CD4-positive, alpha-beta T cell treated with Interleukin-1 beta for 1 hour (primary cell): ENCODE data around the gene SRGAP1.
"Not testable (repeated sequence)": the region's sequence is repeated elsewhere in the genome, so short reads cannot be mapped to it uniquely, and the experiment has no call there.

Source experiments
- DNase-seq, 2 donors: peaks; one replicate each; pipeline ENCODE4 v3.0.0-alpha.2; 2020 to 2022

SRGAP1 gene

DNA sequence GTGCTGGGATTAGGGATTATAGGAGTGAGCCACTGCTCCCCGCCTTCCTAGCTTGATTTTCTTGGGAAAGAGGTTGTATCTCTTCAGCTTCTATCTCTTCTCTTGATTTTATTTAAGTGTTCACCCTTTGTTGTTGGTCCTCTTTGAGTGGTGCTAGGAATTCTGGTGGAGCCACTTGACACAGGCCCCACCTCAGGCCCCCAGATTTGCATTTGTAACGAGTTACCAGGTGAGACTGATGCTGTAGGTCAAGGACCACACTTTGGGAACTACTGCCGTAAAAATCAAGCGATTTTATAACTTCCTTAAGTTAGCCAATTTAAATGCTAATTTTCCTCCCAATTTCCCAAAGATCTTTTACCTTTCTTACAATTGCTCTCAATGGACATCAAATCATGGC lies 26.3 kb downstream of the SRGAP1 start:
- DNase-seq, result no peak

DNA sequence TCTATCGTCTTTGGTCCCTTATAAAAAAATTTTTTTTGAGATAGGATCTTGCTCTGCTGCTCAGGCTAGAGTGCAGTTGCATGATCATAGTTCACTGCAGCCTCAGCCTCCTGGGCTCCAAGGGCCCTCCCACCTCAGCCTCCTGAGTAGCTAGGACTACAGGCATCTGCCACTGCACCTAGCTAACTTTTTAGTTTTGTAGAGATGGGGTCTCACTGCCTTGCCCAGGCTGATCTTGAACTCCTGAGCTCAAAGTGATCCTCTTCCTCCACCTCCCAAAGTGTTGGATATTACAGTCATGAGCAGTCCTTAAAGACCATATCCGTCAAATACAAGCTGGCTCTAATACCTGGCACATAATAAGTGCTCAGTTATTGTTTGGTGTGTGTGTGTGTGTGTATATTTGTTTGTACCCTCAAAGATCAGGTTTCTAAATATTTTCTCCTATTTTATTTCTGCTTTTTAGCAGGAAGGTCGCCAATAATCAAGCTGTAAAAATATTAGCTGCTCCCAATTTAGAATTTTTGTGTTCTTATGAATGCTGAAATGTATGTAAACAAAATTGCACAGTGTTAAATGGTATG lies 30.5 kb downstream of the SRGAP1 start:
- DNase-seq, result no peak

DNA sequence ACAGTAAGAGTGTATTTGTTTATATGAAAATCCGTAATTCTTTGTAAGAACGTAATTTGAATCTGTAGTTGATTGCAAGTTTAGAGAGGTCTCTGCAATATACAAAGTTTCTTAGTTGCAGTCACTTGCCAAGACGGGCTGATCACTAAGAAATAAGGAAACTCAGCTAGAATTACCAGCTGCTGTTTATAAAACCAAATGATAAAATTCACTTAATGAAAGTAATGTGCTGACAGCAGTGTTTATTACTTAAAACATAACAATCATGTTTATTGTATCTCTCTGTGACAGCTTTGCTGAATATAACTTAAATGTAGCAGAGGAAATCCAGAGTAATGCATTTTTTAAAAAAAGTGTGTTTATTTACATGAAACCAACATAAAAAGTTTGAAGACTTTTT lies 31.2 kb downstream of the SRGAP1 start:
- no peak for DNase-seq

- DNase-seq, result no peak
Measured at GRCh38 chr12:63876980-63877379, 32.5 kb downstream of the SRGAP1 start.

DNA sequence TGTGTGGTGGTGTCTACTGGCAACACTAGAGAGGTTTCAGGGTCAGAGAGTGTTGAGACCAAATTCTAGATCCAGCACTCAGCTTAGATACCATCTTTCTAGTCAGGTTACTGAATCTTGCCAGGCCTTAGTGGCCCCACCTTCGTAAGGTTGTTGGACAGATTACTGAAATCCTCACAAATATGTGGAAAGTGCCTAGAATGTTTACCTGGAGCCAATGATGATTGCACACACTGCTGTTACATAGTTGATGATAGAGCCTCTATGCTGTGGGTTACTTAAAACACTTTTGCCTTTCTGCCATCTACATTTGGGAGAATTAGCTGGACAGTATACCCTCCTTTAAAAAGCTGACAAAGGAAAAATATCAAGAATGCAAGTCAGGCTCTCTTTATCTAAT lies 33.2 kb downstream of the SRGAP1 start:
- DNase-seq, result no peak

DNA sequence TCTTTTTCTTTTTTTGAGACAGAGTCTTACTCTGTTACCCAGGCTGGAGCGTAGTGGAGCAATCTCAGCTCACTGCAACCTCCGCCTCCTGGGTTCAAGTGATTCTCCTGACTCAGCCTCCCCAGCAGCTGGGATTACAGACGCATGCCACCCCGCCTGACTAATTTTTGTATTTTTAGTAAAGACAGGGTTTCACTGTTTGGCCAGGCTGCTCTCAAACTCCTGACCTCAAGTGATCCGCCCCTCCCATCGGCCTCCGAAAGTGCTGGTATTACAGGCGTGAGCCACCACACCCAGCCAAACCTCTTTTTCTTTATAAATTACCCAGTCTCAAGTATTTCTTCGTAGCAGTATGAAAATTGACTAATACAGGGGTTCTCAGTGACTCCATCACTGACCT lies 35.7 kb downstream of the SRGAP1 start:
- not testable (repeated sequence) for DNase-seq

- no peak for DNase-seq
Measured at GRCh38 chr12:63880742-63881263, 36.3 kb downstream of the SRGAP1 start.

DNA sequence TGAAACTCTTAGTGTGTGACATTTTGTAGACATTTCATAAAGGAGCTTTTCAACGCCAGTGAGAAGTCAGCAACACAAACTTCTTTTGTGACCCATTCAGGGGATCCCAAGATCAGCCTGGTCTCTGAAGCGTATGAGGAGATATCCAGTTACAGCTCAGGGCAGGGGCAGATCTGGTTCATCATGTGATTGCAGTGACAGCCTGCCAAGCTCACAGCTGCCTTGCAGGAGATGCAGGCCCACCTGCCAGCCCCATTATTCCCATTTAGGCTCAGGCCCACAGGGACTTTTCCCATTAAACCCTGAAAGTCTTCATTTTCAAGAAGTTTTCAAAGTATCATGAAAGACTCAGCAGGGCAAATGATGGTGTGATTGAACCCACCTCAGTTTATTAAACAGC lies 38.3 kb downstream of the SRGAP1 start:
- no peak for DNase-seq

GRCh38 chr12:63885401-63885800 lies 40.9 kb downstream of the SRGAP1 start:
- DNase-seq, result no peak

DNA sequence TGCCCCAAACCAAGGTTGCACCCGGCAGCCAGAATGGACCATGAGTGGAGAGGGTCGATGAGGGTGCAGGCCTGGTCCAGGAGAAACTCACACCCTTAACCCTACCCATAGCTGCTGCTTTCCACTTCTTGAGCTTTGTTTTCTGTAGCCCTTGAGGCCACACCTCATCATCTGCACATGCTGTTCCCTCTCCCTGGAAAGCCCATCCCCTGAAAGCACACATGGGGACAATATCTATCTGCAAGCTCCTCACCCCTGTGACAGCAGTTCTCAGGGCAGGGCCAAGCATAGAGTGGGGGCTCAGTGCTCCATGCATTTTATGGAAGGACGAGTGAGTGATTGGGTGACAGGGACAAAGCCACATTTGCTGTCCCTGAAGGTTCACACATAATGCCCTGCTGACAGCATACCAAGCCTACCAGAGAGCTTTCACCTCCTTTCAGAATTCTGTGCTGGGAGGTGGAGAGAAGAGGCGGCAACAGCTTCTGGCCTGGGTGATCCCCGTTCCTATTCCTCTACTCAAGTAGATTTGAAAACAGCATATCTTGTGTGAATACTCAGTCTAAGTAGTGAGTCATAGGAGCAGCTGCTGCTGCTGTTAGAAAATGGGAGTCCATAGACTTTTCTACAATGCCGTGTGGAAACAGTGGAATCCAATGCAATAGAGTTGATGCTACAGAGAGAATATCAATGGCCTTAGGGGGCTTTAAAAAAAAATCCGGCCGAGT lies 44.6 kb downstream of the SRGAP1 start:
- no peak for DNase-seq

DNA sequence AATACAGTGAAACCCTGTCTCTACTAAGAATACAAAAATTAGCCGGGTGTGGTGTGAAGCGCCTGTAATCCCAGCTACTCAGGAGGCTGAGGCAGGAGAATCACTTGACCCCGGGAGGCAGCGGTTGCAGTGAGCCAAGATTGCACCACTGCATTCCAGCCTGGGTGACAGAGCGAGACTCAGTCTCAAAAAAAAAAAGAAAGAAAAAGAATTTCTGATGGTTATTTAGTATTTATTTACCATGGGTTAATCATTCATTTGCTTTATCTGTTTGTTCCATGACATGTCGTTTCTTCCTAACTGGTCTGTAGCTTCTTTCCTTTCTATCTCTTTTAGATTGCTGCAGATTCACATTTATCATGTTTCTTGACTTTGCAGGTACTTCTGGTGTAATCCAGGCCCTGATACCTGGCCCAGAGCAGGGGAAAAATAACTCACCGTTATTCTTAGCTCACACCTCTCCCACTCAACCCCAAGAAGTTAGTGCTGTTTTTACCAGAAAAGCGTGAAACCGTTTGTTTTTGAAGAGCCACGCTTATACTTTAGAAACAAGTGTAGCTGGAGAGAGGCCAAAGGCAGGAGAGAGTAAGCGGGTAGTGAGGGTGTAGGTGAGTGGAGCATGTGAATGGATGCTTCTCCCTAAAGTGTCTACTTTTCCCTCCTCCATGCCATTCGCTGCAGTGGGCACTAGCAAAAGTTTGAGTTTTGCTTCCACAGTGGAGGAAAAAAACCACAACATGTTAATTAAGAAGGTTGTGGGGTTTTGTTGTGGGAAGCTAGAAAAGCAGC lies 45.4 kb downstream of the SRGAP1 start:
- no peak for DNase-seq

GRCh38 chr12:63893170-63893569 lies 48.7 kb downstream of the SRGAP1 start:
- DNase-seq, result no peak

DNA sequence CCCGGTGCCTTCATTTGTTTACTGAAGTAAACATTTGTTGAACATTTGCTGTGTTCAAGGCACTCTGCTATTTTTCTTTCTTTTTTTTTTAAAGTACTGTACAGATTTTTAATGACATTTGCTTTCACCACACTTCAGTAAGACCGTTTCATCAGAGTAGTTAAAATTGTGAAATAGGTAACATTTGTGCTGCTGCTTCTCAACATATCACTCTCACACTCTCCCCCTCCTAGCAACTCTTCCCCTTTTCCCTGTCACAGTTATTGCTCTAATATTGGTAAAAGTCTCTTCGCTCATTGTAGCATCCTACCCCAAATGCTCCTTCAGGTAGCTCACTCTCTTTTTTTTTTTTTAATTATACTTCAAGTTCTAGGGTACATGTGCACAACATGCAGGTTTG lies 49.6 kb downstream of the SRGAP1 start:
- no peak for DNase-seq

GRCh38 chr12:63895841-63896240 lies 51.3 kb downstream of the SRGAP1 start:
- no peak for DNase-seq

- DNase-seq, result no peak
Measured at GRCh38 chr12:63897931-63898330, 53.4 kb downstream of the SRGAP1 start.

DNA sequence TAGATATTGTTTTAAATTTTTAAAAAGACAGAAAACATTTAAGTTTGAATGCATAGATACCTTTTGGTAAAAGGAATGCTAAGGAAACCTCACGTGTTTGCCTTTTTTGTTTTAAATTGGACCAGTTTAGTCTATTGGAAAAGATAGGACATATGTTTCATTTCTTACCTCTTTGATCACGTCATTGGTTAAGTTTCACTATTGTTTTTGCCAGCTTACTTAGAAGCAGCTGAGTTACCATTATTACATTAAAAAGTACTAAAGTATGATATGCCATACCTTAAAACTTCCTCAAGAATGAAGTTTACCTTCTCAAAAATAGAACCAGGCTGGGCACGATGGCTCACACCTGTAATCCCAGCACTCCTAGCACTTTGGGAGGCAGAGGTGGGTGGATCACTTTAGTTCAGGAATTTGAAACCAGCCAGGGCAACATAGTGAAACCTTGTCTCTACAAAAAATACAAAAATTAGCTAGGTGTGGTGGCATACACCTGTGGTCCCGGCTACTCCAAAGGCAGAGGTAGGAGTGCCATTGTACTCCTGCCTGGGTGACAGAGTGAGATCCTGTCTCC lies 54.4 kb downstream of the SRGAP1 start:
- no peak for DNase-seq

DNA sequence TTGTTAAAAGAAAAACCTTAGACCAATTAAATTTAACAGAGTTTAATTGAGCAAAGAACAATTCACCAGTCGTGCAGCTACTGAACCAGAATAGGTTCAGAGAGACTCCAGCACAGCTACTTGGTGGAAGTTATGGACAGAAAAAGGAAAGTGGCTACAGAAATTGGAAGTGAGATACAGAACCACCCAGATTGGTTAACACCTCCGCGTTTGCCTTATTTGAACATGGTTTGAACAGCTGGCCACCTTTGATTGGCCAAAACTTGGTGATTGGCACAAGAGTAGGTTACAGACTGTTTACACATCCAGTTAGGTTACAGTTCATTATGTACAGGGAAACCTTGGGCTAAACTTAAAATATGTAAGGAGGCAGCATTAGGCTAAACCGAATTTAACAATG lies 54.9 kb downstream of the SRGAP1 start:
- DNase-seq, result no peak

- no peak for DNase-seq
Measured at GRCh38 chr12:63900922-63901793, 56.7 kb downstream of the SRGAP1 start.

- no peak for DNase-seq
Measured at GRCh38 chr12:63904653-63905052, 60.2 kb downstream of the SRGAP1 start.

- DNase-seq, result no peak
Measured at GRCh38 chr12:63905544-63905943, 61.0 kb downstream of the SRGAP1 start.

DNA sequence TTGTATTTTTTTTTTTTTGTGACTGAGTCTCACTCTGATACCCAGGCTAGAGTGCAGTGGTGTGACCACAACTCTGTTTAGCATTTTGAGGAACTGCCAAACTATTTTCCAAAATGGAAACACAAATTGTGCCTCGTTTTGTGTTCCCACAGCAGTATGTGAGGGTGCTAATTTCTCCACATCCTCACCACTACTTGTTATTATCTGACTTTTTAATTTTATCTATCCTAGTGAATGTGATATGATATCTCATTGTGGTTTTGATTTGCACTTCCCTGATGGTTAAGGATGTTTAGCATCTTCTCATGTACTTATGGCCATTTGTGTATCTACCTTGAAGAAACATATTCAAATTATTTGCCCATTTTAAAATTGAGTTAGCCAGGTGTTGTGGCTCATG lies 62.4 kb downstream of the SRGAP1 start:
- no peak for DNase-seq

DNA sequence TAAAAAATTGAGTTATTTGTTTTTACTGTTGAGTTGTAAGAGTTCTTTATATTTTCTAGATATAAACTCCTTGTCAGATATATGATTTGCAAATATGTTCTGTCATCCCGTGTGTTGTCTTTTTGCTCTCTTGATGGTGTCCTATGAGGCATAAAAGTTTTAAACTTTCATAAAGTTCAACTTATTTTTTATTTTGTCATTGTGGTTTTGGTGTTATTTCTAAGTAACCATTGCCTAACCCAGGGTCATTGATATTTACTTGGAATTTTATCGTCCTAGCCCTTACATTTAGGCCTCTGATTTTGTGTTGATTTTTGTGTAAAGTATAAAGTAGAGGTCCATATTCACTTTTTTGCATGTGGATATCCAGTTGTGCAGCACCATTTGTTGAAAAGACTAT lies 63.1 kb downstream of the SRGAP1 start:
- no peak for DNase-seq

GRCh38 chr12:63909746-63910145 lies 65.2 kb downstream of the SRGAP1 start:
- DNase-seq, result no peak
